KMS-11 (cell line): ENCODE measurements around the gene FAH.

Experiments used
- H2AFZ ChIP-seq: fragments of 200-600 bp; sonication (generic); 2 replicates; pipeline ENCODE4 v1.6.1; 2016; ENCODE audit warnings: antibody characterized with exemption, mixed run types, low read depth
- H3K27ac ChIP-seq: fragments of 200-600 bp; sonication (generic); 2 replicates; pipeline ENCODE4 v1.6.1; 2016; ENCODE audit warnings: mild to moderate bottlenecking, mixed run types
- H3K27me3 ChIP-seq: fragments of 200-600 bp; sonication (generic); 2 replicates; pipeline ENCODE4 v1.6.1; 2017; ENCODE audit warnings: mild to moderate bottlenecking, low read depth, mixed run types, moderate library complexity; ENCODE audit not compliant: insufficient read depth
- H3K36me3 ChIP-seq: fragments of 200-600 bp; sonication (generic); 2 replicates; pipeline ENCODE4 v1.6.1; 2017; ENCODE audit warnings: mild to moderate bottlenecking, mixed run types; ENCODE audit not compliant: insufficient read depth
- H3K4me1 ChIP-seq: fragments of 200-600 bp; sonication (generic); 2 replicates; pipeline ENCODE4 v1.6.1; 2016; ENCODE audit warnings: mild to moderate bottlenecking, low read depth, mixed run types; ENCODE audit not compliant: poor library complexity, severe bottlenecking
- H3K4me2 ChIP-seq: fragments of 200-600 bp; sonication (generic); 2 replicates; pipeline ENCODE4 v1.7.0; 2016; ENCODE audit warnings: mild to moderate bottlenecking, mixed run types
- H3K4me3 ChIP-seq: fragments of 200-600 bp; sonication (generic); IDR thresholded peaks from 2 replicates; pipeline ENCODE4 v1.6.1; 2017; ENCODE audit warnings: low read depth, low read length, mixed read lengths; ENCODE audit not compliant: insufficient read depth
- H3K79me2 ChIP-seq: fragments of 200-600 bp; sonication (generic); 2 replicates; pipeline ENCODE4 v1.6.1; 2016; ENCODE audit warnings: low read depth, mixed run types; ENCODE audit not compliant: insufficient read depth
- H3K9ac ChIP-seq: fragments of 200-600 bp; sonication (generic); 2 replicates; pipeline ENCODE4 v1.6.1; 2016; ENCODE audit warnings: mild to moderate bottlenecking, mixed run types
- H4K20me1 ChIP-seq: fragments of 200-600 bp; sonication (generic); 2 replicates; pipeline ENCODE4 v1.6.1; 2016; ENCODE audit warnings: mild to moderate bottlenecking, mixed run types; ENCODE audit not compliant: insufficient read depth
- CTCF ChIP-seq: fragments of 200-600 bp; sonication (generic); conservative IDR thresholded peaks from 2 replicates; pipeline ENCODE4 v1.6.1; 2017; ENCODE audit warnings: low read depth, mild to moderate bottlenecking, antibody characterized with exemption, low read length, moderate library complexity, mixed read lengths

FAH gene

GRCh38 chr15:80202641-80203360, 50.0 kb downstream of the FAH start:
- Histone ChIP-seq H3K4me3 (no peak overlapping the region), H3K4me1 (no peaks in the 10 kb centered on the region), H3K79me2 (no peaks in the 10 kb centered on the region), H3K27me3 (no peaks in the 10 kb centered on the region), H3K4me2 (no peak overlapping the region), H3K9ac (no peak overlapping the region), H2AFZ (no peak overlapping the region), H4K20me1 (no peaks in the 10 kb centered on the region), H3K27ac (no peak overlapping the region), H3K36me3 (no peaks in the 10 kb centered on the region)
- no peak for TF ChIP-seq CTCF

- Histone ChIP-seq H2AFZ (no peak overlapping the region), H3K27me3 (no peaks in the 10 kb centered on the region), H3K27ac (no peak overlapping the region), H3K79me2 (no peaks in the 10 kb centered on the region), H3K4me1 (no peaks in the 10 kb centered on the region), H3K4me2 (no peak overlapping the region), H3K9ac (no peak overlapping the region), H4K20me1 (no peaks in the 10 kb centered on the region), H3K4me3 (no peak overlapping the region), H3K36me3 (no peaks in the 10 kb centered on the region)
- TF ChIP-seq CTCF: no peak
Measured at GRCh38 chr15:80203361-80203885, 50.6 kb downstream of the FAH start.

- no peaks in the 10 kb centered on the region for H4K20me1 ChIP-seq
- H3K27ac ChIP-seq: no peak overlapping the region
- no peak overlapping the region for H3K4me2 ChIP-seq
- no peaks in the 10 kb centered on the region for H3K4me1 ChIP-seq
- TF ChIP-seq CTCF: no peak
- H2AFZ ChIP-seq: no peak overlapping the region
- H3K9ac ChIP-seq: no peak overlapping the region
- H3K27me3 ChIP-seq: no peaks in the 10 kb centered on the region
- H3K36me3 ChIP-seq: no peaks in the 10 kb centered on the region
- no peaks in the 10 kb centered on the region for H3K79me2 ChIP-seq
- H3K4me3 ChIP-seq: no peak overlapping the region
Measured at GRCh38 chr15:80204231-80204630, 51.4 kb downstream of the FAH start.

- Histone ChIP-seq H2AFZ (no peak overlapping the region), H3K79me2 (no peaks in the 10 kb centered on the region), H3K36me3 (no peaks in the 10 kb centered on the region), H3K4me3 (no peak overlapping the region), H4K20me1 (no peaks in the 10 kb centered on the region), H3K27me3 (no peaks in the 10 kb centered on the region), H3K4me2 (no peak overlapping the region), H3K4me1 (no peaks in the 10 kb centered on the region), H3K9ac (no peak overlapping the region), H3K27ac (no peak overlapping the region)
- no peak for TF ChIP-seq CTCF
Measured at GRCh38 chr15:80207887-80208286, 55.1 kb downstream of the FAH start.
